Stomach (tissue), 4 donors: ENCODE results near the gene PITX1.

ENCODE experiments used
- POLR2A ChIP-seq, 4 donors: fragments of 450-650 bp; IDR thresholded peaks; one replicate each; pipeline ENCODE4 v1.6.1; 2016; ENCODE audit warnings: antibody characterized with exemption in 4 of 4, control low read depth in 2 of 4, mild to moderate bottlenecking in 1 of 4, moderate library complexity in 1 of 4
- POLR2AphosphoS5 ChIP-seq, 3 donors: sonication (generic); formaldehyde crosslinking; IDR thresholded peaks; one replicate each; pipeline ENCODE4 v1.6.1; 2016; ENCODE audit warnings: antibody characterized with exemption in 3 of 3
- TF ChIP-seq, protein P1 (sequence below), 7 experiments: fragments of 450-650 bp in 4 of 7; fragments of 200-600 bp in 3 of 7; sonication (generic) in 3 of 7; IDR thresholded peaks; one replicate each; pipeline ENCODE4 v1.5.1; 2016 to 2019; ENCODE audit warnings: antibody characterized with exemption in 7 of 7, control low read depth in 2 of 7, mild to moderate bottlenecking in 1 of 7

- TF ChIP-seq, protein P1, sequence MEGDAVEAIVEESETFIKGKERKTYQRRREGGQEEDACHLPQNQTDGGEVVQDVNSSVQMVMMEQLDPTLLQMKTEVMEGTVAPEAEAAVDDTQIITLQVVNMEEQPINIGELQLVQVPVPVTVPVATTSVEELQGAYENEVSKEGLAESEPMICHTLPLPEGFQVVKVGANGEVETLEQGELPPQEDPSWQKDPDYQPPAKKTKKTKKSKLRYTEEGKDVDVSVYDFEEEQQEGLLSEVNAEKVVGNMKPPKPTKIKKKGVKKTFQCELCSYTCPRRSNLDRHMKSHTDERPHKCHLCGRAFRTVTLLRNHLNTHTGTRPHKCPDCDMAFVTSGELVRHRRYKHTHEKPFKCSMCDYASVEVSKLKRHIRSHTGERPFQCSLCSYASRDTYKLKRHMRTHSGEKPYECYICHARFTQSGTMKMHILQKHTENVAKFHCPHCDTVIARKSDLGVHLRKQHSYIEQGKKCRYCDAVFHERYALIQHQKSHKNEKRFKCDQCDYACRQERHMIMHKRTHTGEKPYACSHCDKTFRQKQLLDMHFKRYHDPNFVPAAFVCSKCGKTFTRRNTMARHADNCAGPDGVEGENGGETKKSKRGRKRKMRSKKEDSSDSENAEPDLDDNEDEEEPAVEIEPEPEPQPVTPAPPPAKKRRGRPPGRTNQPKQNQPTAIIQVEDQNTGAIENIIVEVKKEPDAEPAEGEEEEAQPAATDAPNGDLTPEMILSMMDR (IDR thresholded peaks at IDR 0.05): no peak
- TF ChIP-seq POLR2A (IDR thresholded peaks at IDR 0.05) (no peak), POLR2AphosphoS5 (IDR thresholded peaks at IDR 0.05) (no peak)
Observed at GRCh38 chr5:134989266-134989830, 44.7 kb downstream of the PITX1 start.
